NCI-H1105 (cell line): ENCODE results near the gene URB2.
A peak's percentile ranks its signal among the peaks of the same experiment; 100 is the strongest.
"Not testable (repeated sequence)": the region's sequence is repeated elsewhere in the genome, so short reads cannot be mapped to it uniquely, and the experiment has no call there.

Experiments used
- DNase-seq: peaks from one replicate; lab custom pipeline; 2025; lab: John Stamatoyannopoulos, UW

Gene URB2

DNA sequence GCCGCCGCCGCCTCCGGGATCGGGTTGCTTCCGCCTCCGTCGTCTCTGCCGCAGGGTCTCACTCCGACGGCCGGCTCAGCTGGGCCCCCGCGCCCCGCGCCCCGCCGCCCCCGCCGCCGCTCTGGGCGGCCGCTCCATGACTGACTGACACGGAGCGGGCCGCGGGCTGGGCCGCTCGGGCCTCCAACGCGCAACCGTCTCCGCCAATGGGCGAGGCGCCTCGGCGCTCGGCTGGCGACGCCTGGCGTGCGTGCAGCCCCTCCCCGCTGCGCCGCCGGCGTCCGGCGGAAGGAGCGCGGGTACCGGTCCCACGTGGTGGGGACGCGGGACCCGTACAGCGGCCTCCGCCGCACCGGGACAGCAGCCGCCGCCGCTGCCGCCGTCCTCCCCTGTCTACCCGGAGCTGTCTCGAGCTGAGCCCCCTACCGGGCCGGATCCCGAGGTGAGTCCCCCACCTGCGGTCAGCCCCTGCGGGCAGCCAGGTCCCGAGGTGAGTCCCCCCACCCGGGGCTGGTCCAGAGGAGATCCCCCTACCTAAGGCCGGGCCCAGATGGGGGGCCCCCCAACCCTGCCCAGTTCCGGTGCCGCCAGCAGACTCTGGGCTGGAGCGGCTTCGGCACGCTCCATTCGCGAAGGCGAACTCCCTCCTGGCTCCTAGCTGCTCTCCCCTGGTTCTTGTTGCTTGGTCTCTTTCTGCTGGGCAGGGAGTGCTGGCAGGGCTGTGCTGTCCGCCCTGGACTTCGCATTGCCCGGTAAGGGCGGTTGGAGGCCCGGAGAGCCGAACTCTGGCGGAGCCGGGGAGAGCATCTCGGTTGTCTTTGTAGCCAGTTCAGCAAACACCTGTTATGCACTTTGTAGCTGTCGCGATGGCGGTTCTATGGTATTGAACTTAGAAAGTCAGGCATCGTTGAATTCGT, at the start of gene URB2, which contains the start of gene TAF5L:
Gene URB2 (plus strand): TSS at position 333 of the 917 bp plus-strand sequence. CDS start 1,387 bp downstream, outside the sequence.
Gene TAF5L (minus strand): TSS at position 208 of the 917 bp plus-strand sequence. CDS start 11,640 bp downstream, outside the sequence.
- peak; percentile 54 for DNase-seq

DNA sequence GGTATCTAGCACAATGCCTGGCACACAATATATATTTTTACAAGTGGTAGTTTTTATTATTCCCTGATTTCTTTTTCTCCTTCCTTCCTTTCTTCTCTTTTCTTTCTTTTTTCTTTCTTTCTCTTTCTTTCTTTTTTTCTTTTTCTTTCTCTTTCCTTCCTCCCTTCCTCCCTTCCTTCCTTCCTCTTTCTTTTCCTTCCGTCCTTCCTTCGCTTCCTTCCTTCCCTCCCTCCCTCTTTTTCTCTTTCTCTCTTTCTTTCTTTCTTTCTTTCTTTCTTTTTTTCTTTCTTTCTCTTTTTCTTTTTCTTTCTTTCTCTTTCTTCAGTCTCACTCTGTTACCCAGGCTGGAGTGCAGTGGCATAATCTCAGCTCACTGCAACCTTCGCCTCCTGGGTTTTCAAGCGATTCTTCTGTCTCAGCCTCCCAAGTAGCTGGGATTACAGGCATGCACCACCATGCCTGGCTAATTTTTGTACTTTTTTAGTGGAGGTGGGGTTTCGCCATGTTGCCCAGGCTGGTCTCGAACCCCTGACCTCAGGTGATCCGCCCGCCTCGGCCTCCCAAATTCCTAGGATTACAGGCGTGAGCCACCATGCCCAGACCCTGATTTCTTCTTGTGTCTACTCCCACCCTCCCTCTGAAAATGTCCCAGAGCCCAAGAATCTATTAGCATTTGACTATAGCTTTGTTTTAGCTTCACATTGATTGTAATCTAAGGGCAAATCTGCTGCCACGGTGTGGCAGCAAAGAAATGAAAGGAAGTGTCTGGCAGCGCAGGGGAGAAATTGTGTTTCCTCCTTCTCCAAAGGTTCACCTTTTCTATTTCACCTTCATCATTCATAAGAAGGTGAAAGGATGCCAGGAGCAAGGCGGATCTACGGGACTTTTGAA, 47.6 kb upstream of the URB2 start:
- DNase-seq = no peak

DNA sequence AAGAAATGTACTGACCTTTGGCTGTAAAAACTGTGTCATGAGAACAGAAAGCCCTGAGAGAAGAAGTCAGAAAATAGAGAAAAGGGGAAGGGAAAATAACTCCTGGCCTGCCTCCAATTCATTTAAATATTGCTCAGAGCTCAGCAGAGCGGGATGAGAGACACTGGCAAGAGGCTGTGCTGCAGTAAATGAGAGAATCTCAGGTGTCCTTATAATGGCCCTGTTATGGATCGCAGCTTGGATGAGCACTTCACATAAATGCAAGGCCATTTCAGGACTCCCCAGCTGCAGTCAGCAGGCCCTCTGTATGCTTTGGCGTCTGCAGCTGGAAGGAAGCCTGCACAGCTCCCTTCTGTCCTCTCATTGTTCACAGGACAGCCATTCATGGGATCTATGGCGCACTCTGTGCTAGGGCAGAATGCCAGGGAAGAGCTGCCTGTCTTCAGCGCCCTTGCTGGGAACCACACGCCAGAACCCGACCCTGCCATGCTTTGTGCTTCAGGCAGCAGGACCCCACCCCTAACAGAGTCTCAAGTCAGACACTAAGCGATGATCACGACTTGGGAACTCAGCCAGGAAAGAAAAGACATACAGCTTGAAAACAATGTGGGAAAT, 46.9 kb upstream of the URB2 start:
- peak; percentile 43 for DNase-seq

DNA sequence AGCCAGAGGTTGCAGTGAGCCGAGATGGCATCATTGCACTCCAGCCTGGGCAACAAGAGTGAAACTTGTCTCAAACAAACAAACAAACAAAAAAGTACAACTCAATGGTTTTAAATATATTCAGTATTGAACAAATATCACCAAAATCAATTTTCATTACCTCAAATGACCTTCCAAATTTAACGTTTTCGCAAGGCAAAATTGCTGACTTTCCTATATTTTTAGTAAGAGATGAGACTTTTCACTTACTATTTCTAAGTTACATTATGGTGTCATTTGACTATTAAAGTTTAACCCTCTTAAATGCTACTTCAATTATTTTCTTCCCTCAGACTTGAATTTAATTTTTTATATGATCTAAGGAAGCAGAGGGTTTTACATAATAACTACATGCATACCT, 44.6 kb upstream of the URB2 start:
- no peak for DNase-seq

DNA sequence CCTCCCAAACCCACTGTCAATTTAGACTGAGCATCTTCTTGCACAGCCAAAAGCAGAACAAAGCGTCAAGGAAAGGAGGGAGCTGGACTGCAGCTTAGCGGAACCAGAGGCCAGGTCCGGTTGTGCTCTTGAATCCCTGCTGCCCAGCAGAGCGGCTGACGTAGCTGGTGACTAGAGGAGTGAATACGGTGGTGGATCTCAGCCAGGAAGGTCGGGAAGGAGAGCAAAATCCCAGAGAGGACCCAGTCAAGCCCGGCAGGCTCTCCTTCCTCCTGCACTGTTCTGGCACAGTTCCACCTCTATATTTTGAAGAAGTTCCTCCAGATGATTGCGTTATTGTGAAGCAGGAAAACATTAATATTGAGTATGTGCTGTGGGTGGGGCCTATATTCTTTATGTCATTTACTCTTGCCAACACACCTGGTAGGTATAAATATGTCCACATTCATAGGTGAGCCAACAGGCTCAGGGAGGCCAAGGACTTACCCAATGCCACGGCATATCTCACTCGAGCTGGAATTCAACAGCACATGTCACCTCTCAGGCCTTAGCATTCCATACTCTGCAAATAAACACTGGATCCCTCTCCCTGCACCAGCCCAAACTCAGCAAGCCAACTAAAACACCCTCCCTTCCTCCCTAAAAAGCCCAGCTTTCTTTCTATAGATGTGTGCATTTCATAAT, 43.9 kb upstream of the URB2 start:
- DNase-seq = no peak

DNA sequence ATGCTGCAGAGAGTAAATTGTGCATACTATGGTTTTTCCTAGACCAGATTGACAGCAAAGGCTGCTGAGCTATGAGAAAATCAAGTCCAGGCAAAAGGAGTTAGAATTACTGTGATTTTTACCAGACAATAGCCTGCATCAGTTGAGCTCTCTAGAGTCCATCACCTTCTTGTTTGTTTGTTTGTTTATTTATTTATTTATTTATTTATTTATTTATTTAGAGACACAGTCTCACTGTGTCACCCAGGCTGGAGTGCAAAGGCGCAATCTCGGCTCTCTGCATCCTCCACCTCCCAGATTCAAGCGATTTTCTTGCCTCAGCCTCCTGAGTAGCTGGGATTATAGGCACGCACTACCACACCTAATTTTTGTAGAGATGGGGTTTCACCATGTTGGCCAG, 43.3 kb upstream of the URB2 start:
- no peak for DNase-seq

DNA sequence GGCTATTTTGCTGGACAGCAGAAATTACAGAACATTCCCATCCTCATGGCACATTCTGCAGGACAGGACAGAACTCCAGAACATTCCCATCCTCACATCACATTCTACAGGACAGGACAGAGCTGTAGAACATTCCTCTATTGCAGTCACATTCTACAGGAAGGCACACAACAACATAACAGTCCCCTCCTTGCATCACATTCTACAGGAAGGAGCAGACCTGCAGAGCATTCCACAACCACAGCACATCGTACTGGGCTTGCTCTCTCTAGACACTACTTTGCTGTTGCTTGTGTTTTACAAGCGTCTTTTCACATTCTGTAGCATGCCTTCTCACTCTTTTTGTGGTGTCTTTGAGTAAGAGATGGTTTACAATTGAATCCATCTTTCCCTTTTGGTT, 40.7 kb upstream of the URB2 start:
- DNase-seq = no peak

DNA sequence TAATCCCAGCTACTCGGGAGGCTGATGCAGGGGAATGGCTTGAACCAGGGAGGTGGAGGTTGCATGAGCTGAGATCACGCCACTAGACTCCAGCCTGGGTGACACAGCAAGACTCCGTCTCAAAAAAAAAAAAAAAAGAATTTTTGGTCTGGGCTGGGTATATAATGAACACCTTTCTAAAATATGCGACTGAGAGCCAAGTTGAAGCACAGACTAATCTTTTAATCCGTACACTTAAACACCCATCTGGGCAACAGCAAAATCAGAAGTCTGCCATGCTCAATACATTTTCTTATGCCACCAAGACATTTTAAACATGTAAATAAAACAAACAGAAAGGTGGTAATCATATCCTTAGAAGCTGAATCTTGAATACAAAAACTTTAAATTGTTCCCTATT, 35.9 kb upstream of the URB2 start:
- no peak for DNase-seq

DNA sequence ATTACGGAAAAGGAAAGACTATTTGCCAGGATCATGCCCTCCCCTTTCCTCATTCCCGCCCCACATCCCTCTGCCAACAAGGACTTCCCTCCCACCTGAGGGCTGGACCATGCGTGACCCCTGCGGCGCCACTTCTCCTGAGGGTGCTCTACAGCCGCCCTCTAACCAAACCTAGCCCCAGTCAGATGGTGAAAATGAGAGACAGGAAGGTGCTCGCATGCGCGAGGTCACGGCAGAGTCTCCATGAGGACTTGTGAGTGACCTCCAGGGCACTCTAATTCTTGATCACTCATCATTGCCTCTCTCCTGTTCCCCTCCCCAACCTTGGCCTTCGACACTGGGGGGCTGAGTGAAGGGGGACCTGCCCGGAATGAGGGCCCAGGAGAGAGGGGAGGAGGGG, 32.2 kb upstream of the URB2 start:
- DNase-seq = no peak

DNA sequence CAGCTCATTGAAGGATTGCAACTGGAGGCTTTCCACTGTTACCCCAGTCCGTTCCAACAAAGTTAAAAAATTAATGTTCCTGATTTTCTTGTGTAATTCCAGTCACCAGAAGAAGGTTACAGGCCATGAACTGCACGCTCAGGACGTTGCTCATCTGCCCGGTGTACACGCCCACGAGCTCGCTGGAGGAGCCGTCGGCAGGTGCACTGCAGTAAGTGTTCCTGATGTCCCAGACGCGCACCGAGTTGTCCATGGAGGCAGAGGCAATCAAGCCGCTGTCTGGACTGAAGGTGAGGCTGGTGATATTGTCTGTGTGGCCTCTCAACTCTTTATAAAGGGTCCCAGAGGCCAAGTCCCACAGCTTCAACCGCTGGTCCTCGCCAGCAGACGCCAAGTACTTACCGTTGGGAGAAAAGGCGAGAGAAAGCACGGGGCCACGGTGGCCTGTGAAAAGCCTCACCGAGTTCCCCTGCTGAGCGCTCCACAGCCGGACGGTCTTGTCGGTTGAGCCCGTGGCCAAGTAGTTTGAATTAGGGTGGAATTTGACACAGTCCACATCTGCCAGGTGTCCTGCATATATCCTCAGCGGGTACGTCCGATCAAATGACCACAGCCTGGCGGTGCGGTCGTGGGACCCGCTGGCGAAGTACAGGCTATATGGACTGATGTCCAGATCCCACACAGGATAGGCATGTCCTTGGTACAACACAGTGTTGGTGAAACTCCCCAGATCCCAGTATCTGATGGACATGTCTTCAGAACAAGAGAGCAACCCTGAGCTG, 31.6 kb upstream of the URB2 start:
- no peak for DNase-seq

DNA sequence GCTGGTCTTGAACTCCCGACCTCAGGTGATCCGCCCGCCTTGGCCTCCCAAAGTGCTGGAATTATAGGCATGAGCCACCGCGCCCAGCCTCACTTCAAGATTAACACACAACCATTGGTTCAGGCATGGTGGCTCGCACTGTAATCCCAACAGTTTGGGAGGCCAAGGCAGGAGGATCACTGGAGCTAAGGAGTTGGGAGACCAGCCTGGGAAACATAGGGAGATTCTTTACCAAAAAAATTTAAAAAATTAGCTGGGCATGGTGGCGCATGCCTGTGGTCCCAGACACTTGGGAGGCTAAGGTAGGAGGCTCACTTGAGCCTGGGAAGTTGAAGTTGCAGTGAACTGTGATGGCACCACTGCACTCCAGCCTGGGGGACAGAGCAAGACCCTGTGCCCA, 30.2 kb upstream of the URB2 start:
- DNase-seq = not testable (repeated sequence)

DNA sequence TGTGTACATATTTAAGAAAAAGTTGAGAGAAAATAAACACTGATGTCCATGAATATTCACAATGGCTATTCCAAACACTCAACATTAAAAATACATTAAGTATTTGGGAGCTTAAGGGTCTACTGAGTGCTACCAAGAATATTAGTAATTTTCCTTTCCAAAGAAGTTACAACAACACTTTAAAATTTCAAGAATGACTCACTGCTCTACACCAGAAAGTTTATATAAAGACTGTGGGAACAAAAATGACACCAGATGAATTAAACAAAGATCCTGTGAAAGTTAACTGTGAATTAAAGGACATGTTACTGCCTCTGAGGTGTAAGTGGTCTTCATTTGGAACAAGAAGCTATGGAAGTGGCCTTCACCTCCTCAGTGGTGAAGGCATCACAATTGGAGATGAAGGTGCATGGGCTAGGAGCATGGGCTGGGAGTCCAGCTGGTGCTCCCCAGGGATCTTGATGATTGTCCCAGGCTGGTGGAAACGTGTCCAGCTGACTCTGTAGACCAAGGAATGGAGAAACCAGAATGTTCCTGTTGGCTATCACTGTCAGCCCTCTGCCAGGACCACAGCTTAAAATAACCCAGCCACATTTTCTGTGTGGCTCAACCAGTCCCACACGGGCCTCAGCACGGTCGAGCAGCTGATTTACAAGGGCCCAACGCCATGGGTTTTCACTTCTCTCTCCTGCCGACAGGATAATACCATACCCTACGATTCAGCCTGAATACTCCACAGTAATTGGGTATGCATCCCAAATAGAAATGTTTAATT, 28.9 kb upstream of the URB2 start:
- DNase-seq = no peak

DNA sequence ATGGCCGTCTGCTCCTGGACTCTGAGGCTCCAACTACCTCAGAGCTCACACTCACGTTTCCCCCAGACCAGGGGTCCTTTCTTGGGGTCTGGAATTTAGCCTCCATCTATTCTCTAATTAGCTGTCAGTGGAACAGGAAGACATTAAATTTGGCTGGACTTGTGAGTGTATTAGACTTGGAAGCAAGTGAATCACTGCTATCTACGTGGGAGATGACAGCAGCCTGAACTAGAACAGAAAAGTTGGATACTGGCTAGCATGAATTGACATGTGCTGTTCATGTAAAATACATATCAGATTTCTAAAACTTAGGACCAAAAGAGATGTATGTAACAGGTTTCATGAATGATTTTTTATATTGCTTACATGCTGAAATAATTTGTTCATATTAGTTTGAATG, 28.2 kb upstream of the URB2 start:
- DNase-seq = no peak

DNA sequence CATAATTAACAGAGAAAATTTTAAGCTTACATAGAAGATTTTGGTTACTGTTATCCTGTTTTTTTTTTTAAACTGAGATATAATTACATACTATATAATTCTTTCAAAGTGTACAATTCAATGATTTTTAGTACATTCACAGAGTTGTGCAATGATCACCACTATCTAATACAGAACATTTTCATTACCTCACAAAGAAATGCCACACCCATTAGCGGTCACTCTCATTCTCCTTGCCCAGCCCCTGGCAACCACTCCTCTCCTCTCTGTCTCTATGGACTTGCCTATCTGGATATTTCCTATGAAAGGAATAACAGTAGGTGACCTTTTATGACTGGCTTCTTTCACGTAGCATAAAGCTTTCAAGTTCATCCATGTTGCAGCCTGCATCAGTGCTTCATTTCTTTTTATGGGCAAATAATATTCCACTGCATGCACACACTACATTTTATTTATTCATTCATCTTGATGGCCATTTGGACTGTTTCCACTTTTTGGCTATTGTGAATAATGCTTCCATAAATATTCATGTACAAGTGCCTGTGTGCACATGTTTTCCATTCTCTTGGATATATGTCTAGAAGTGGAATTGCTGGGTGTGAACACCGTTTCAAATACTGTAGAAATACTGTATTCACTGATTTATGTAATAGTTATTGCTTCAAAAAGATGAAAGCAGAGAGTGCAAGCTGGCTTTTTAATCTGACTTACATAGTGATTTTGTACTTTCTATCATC, 26.7 kb upstream of the URB2 start:
- no peak for DNase-seq

DNA sequence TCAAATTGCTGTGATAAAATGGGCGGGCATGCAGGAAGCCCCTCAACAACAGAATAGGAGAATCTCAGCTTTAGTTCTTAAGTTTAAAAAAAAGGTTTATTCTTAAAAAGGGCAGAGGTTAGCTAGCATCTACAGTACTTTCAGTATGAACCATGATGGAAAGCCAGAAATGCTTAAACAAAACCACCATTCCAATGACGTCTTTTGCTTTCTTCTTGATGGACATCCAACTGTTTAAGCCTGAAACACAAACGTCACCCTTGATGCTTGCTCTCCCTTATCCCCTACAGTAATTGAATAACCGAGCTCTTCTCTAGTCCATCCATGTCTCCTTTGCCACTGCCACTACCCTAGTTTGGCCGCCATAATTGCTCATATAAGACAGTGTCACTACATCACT, 25.8 kb upstream of the URB2 start:
- no peak for DNase-seq

DNA sequence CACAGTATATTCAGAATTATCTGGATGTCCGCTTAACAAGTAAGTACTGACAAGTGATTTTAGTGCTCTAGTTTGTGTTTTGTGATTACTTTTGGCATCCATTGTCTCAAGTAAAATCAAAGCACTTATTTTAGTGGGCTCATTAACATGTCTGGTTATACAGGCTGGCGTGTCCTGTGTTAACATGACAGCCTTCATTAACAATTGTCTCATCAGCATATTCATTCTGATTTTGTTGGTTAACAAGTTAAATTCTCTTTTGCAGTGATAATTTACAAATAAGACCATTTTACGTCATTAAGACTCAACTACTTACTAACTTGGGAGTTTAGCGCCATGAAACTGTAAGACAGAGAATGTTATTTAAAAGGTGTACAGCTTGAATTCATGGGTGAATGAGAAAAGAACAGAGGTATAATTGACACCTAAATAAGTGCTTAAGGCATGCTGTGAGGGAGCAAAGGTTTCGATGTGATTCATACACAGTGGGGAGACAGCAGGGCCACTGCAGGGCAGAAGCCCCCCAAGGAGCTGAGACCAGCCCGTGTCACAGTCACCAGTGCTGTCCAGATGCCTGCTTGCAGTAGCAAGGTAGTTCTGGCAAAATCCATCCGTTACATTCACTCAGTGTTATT, 22.6 kb upstream of the URB2 start:
- no peak for DNase-seq

DNA sequence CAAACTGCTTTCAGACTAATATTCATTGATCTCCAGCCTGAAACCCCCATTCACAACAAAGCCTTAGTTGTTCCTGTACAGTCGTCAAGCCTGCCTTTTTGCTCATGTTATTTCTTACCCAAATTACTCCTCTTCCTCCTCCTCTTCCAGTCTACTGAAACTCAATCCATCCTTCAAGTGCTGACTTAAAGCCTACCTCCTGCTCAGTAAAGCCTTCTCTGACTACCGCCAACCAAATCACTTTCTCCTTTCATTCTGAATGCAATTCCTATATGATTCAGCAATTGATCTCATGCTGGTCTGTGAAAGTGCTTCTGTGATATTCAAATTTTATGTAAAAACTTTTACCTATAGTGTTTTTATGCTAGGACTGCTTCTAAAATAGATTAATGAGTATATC, 18.7 kb upstream of the URB2 start:
- DNase-seq = no peak

DNA sequence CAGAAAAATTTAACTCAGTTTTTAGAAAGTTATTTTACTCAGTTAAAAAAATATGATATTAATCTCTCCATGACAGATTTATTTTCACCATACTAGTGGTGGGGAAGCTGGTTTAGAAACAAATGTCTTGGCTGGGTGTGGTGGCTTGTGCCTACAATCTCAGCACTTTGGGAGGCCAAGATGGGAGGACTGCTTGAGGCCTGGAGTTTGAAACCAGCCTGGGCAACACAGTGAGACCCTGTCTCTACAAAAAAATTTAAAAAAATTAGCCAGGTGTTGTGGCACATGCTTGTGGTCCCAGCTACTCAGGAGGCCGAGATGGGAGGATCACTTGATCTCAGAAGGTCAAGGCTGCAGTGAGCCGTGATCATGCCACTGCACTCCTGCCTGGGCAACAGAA, 17.5 kb upstream of the URB2 start:
- no peak for DNase-seq

DNA sequence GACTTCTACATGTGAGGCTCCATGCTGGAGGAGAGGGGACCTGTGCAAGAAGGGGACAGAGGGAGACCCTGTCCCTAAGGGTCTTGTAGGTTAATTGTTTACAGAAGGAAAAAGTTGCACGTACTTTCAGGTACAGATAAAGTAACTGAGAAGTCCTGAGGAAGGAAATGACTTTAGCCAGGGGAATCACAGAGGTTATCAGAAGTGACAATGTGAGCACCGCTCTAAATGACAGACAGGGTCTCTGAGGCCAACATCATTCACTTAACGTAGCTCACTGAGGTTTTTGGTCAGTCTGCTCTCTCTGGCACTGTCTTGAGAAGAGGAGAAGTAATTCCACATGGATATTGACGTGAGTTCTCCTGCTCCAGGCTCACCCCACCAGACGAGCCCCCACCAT, 12.1 kb upstream of the URB2 start:
- no peak for DNase-seq
